ENCODE results near the gene NRDC. TPM values are rescaled to one million over a fixed set of nuclear protein-coding genes. Genes with fewer than 3 reads are reported as not detected.

NRDC gene
- total RNA-seq, 4 donors from 2014 or later = 92.3 to 141 (median 113) TPM

DNA sequence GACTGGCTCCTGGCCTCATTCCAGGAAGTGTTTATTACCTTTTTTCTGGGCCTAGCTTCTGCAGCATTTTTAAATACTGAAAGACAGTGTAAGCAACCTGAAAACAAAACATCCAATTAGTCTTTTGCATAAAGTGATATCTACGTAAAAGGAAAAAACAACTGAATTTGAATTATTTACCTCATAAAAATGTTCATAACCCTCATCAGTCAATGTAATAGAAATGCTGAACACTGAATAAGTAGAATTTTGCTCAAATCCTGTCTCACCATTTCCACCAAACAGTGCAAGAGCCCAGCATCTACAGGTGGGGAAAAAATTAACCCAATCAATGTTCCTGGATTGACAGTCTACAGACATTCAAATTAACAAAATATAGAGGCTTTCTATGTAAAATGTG lies 64.0 kb downstream of the NRDC start:
- TF ChIP-seq, protein P1, sequence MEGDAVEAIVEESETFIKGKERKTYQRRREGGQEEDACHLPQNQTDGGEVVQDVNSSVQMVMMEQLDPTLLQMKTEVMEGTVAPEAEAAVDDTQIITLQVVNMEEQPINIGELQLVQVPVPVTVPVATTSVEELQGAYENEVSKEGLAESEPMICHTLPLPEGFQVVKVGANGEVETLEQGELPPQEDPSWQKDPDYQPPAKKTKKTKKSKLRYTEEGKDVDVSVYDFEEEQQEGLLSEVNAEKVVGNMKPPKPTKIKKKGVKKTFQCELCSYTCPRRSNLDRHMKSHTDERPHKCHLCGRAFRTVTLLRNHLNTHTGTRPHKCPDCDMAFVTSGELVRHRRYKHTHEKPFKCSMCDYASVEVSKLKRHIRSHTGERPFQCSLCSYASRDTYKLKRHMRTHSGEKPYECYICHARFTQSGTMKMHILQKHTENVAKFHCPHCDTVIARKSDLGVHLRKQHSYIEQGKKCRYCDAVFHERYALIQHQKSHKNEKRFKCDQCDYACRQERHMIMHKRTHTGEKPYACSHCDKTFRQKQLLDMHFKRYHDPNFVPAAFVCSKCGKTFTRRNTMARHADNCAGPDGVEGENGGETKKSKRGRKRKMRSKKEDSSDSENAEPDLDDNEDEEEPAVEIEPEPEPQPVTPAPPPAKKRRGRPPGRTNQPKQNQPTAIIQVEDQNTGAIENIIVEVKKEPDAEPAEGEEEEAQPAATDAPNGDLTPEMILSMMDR (IDR thresholded peaks at IDR 0.05; ENCODE audit: low read depth) = no peak

- TF ChIP-seq, protein P1 (IDR thresholded peaks at IDR 0.05; ENCODE audit: low read depth) = no peak
These were observed 79.2 kb downstream of the NRDC start for GRCh38 chr1:51799372-51799771.

DNA sequence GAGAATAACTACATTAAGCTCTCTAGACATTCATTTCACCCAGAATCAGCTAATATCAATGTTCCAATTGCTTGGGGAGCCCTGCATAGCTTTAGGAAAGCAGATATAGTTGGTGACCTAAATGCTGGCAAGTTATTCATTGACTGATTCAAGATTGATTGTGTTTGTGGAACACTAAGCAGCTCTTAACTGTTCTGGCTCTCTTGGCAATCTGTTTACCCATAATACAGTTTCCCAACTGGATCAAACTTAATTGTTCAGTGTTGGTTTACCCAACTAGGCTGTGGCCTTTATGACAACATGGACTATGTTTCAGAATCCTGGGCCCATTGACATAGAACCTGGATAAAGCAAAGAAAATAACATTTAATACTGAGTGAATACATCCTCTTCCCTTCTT lies 83.7 kb downstream of the NRDC start:
- TF ChIP-seq, protein P1 (IDR thresholded peaks at IDR 0.05; ENCODE audit: low read depth) = no peak

DNA sequence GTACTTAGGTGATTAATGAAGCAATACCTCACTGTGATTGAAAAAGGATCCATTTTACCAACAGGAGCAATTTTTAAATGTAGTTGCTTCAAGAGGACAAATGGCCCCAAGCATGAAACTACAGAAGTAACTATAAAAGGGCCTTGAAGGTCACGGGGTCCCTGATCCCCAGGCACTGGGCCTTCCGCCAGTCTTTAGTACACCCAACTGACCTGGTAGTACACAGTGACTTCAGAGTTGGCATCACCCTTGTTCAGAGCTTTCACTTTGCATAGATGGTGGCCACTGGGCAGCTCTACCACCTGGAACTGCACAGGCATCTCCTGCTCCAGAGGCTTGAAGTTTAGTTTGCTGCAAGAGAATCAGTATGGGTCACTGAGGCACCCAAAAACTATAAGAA lies 84.3 kb downstream of the NRDC start:
- TF ChIP-seq, protein P1 (IDR thresholded peaks at IDR 0.05; ENCODE audit: low read depth) = no peak

DNA sequence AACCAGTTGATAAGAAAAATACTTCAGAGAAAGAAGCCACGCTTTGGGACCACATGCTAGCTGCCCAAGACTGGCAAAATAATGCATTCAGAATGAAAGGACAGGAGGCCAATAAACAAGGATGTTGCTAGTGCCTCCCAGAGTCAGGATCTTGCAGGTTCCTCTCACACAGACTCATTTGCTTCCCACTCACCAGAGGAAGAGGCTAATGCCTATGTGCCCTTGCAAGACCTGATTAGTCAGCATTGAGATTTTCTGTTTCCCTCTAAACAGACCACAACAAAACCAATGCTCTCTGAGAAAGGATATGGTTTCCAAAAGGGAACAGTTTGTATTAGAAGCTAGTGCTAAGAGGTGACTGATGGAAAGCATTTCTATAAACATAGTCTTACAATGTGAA lies 85.7 kb downstream of the NRDC start:
- TF ChIP-seq, protein P1 (IDR thresholded peaks at IDR 0.05; ENCODE audit: low read depth) = no peak

GRCh38 chr1:51791888-51792287 lies 86.6 kb downstream of the NRDC start:
- TF ChIP-seq, protein P1 (IDR thresholded peaks at IDR 0.05; ENCODE audit: low read depth) = no peak

DNA sequence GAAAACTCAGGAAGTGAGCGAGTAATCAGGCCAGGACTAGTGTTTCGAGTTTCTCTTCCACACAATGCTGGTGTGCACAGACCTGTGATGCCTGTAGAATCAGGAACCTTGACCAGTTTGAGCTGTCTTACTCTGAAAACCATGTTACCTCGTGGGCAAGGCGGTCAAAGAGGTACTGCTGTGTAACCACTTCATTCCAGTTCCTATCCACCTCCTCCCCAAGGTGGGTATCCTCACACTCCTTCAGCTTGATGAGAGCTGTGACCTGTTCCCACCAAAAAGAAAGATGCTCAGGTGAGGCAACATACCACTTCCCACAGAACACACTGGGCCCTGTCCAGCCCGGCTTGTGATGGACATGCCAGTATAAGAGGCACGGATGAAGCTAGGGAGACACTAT lies 88.1 kb downstream of the NRDC start:
- TF ChIP-seq, protein P1 (IDR thresholded peaks at IDR 0.05; ENCODE audit: low read depth) = no peak

All from subcutaneous adipose tissue (tissue), 4 donors.